GM18861 (cell line): ENCODE results near the gene PRSS57.
"Not testable (repeated sequence)": the region's sequence is repeated elsewhere in the genome, so short reads cannot be mapped to it uniquely, and the experiment has no call there.

Experiments
- ATAC-seq: cut with Tn5 transposase; IDR thresholded peaks from one replicate; pipeline ENCODE4 v1.9.1; 2021; ENCODE audit not compliant: unreplicated experiment

Gene PRSS57

DNA sequence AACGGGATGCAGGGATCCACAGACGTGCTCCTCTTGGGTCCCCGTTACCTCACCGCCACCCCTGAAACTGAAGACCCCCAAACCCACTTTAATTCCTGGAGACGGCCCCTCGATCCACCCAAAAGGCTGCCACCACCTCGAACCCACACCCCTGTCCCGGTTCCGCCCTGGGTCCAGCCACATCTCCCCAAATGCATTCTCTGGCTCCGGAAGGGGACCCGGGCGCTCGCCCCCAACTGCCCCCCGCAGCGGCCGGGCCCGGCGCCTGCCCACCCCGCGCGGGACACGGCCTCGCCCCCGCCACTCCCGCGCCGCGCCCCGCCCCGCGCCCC lies 19.3 kb downstream of the PRSS57 start:
- ATAC-seq: no peak

GRCh38 chr19:674282-675151 lies 20.7 kb downstream of the PRSS57 start:
- ATAC-seq: no peak

DNA sequence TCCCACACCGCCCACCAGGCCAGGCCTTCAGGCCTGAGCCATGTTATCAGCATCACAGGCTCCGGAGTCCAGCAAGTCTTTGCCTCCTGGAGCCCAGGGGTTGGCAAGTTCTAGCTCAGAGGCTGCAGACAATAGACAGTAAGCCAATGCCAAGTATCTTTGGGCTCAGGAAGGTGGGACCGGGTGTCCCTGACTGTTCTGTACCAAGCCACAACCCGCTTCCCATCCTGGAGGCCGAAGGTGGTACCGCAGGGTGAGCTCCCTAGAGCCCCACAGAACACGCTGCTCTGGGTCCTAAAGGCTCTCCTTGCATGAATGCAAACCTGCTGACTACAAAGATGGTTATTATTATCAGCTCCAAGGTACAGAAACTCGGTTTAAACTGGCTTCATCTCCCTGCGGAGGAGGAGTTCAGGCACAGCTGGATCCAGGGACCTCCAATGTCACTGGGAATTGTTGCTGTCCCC lies 24.6 kb downstream of the PRSS57 start:
- no peak for ATAC-seq

- ATAC-seq: not testable (repeated sequence)
Measured at GRCh38 chr19:668675-669434, 26.4 kb downstream of the PRSS57 start.

DNA sequence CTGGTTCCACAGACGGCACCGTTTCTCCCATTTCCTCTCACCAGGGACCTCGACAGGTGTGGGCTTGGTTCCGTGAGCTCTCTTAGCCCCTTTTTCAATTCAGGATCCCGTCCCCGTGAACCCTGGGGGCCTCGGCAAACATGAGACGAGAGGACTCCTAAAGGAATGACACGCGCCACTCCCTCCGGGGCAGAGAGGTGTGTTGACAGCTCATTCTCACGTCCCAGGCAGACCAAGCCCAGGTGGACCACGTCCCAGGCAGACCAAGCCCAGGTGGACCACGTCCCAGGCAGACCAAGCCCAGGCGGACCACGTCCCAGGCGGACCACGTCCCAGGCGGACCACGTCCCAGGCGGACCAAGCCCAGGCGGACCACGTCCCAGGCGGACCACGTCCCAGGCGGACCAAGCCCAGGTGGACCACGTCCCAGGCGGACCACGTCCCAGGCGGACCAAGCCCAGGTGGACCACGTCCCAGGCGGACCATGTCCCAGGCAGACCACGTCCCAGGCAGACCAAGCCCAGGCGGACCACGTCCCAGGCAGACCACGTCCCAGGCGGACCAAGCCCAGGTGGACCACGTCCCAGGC lies 28.2 kb downstream of the PRSS57 start:
- ATAC-seq: not testable (repeated sequence)

GRCh38 chr19:664913-665443 lies 30.3 kb downstream of the PRSS57 start:
- no peak for ATAC-seq

GRCh38 chr19:663682-664117 lies 31.6 kb downstream of the PRSS57 start:
- no peak for ATAC-seq

- ATAC-seq: peak; percentile 47
Measured at GRCh38 chr19:662962-663681, 32.1 kb downstream of the PRSS57 start, which contains the start of gene RNF126. Gene RNF126 (minus strand): TSS chr19:663214. CDS start chr19:663121, 93 bp downstream.

- peak; percentile 5 for ATAC-seq
Measured at GRCh38 chr19:662207-662961, 32.9 kb downstream of the PRSS57 start.

DNA sequence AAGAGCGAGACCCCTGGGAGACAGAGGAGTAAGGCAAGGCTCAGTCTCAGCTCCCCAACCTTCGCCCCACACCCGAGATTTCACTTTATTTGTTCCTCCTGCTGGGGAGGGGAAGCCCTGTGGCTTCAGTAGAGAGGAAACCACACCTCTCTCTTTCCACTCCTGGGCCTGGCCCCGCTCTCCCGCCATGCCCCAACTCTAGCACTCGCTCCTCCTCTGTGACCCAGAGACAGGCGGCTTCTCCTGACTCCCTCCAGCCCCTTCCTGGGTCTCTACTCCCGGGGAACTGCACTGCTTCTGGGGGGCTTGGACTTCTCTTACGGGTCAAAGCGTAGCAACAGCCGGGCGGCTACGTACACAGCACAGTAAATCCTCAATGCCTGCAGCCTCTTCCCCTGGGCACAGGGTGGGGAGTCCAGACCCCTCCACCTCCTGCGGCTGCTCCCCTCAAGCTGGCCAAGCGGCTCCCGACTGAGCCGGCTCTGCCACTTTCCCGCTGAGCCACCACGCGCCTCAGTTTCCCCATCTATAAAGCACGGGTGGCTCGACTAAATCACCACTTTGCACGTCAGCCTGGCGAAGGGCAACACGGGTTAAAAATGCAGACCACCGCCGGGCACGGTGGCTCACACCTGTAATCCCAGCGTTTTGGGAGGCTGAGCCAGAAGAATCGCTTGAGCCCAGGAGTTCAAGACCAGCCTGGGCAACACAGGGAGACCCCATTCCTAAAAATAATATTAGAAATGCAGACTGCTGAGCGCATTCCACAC lies 33.6 kb downstream of the PRSS57 start:
- ATAC-seq: no peak

DNA sequence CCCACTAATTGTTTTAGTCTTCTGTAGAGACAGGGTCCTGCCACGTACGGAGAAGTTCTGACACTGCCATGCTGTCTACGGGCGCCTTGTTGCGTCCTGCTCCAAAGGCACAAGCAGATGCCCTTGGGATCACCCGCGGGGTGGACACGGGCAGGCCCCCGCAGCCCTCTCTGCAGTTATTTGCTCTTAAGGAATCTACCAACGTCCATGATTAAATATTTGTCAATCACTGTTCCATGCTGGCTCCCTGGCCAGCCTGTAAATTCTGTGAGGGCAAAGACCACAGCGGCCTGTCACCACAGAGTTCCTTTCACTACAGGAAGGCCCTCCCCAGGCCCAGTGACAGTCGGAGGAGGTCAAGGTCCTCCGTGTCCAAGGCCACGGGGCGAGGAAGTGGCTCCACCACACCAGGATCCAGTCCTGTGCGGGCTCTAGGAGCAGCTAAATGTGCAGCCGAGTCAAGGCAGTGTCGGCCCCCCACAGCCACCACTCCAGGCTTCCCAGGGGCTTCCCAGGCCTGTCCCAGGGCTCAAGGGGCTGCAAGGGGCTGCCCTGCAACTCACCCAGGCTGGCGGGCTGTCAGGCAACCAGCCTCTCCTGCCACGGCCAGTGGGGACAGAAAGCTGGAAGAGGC lies 34.3 kb downstream of the PRSS57 start:
- no peak for ATAC-seq

DNA sequence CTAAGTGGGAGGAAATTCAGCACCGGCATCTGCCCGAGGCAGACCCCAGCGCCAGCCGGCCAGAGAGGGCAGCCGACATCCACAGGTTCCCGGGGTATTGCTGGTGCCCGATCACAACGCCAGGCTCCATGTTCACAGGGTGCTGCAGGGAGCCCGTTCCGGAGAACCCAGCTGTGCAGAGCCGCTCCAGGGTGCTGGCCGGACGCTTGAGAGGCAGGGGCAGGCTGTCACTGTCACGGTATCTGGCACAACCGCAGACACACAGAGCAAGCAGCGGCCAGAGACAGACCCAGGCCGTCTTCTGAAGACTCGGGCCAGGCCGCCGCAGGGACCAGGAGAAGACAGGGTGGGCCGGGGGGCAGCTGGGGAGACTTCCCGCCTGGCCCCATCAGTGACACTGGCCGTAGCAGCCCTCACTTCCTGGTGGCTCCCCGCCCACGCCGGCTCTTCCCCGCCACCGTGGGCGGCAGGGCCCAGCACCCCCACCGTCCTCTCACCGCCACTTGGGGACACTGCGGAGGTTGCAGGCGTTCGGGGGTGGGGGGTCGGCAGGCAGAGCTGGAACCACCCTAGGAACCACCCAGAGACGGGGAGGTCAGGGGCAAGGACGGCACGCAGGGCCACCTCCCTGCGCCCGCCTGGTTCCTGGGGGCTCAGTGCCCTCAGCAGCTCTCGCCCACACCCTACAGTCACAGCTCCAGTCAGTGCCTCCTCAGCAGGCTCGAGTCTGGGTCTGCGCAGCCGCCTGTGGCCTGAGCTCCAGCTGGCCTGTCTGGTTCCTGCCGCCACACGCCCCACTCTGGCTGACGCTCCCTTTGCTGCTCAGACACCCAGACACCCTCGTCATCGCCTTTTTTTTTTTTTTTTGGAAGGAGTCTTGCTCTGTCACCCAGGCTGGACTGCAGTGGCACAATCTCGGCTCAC lies 36.1 kb downstream of the PRSS57 start:
- ATAC-seq: no peak

DNA sequence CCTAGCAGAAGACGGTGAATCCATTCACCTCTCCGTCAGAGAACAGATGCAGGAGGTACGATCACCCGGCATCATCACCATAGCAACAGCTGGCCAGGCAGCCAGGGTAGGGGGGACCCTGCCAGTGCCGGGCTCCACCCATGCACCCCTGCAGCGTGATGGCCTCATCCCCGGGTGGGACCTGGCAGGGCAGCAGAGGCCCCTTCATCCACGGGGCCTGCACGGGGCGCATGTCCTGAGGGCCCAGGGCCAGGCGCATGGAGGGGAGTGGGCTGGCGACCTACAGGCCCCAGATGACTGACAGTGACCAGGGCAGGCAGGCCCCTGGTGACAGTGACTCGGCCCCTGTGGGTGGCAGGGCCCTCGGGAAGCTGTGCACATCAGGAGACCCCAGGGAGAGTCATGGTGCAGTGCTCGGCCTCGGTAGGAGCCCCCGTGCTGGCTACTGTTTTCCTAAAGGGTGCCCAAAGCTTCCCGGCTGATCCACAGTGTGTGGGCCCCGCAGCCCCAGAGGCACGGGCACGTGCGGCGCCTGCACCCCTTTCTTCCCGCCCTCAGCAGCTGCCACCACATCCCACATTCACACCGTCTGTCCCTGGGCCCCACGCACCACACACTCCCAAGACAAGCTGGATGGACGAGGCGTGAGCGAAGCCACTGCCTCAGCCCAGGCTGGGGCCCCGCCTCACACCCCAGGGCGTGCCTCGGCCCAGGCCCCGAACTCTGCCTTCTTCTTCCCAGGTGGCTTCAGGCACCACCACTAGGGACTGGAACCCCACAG lies 37.0 kb downstream of the PRSS57 start:
- no peak for ATAC-seq

DNA sequence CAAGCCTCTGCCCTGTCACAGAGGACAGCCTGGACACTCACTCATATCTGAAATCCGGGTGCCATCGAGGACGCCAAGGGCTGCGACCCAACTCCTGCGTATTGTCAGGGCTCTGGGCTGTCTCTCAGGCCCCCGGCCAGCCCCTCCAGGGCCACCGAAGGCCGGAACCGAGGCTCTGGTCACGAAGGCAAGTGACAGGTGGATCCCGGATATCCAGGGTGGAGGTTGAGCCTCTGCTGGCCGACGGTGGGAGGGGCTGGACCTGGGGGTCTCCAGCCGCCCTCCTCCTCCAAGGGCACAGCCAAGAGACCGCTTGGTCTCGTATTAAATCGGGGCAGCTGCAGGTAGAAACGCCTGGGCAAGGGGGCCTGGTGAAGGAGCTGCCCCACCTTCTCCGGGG lies 37.6 kb downstream of the PRSS57 start:
- ATAC-seq: no peak

GRCh38 chr19:656751-657559 lies 38.3 kb downstream of the PRSS57 start:
- no peak for ATAC-seq

GRCh38 chr19:655691-656090 lies 39.6 kb downstream of the PRSS57 start:
- ATAC-seq: no peak
